Thyroid gland (tissue), 4 donors: Measurements from ENCODE around the gene SLC25A27.

Experiments used
- POLR2A ChIP-seq, 2 donors: fragments of 450-650 bp; IDR thresholded peaks; one replicate each; pipeline ENCODE4 v1.6.1; 2017; ENCODE audit warnings: antibody characterized with exemption in 2 of 2, mild to moderate bottlenecking in 2 of 2, moderate library complexity in 1 of 2
- TF ChIP-seq, protein P1 (sequence below), 6 experiments: fragments of 200-600 bp in 3 of 6; fragments of 450-650 bp in 3 of 6; sonication (generic) in 3 of 6; IDR thresholded peaks; one replicate each; pipeline ENCODE4 v1.5.1; 2016 to 2019; ENCODE audit warnings: antibody characterized with exemption in 6 of 6, mild to moderate bottlenecking in 2 of 6, inconsistent platforms in 1 of 6, moderate library complexity in 1 of 6

DNA sequence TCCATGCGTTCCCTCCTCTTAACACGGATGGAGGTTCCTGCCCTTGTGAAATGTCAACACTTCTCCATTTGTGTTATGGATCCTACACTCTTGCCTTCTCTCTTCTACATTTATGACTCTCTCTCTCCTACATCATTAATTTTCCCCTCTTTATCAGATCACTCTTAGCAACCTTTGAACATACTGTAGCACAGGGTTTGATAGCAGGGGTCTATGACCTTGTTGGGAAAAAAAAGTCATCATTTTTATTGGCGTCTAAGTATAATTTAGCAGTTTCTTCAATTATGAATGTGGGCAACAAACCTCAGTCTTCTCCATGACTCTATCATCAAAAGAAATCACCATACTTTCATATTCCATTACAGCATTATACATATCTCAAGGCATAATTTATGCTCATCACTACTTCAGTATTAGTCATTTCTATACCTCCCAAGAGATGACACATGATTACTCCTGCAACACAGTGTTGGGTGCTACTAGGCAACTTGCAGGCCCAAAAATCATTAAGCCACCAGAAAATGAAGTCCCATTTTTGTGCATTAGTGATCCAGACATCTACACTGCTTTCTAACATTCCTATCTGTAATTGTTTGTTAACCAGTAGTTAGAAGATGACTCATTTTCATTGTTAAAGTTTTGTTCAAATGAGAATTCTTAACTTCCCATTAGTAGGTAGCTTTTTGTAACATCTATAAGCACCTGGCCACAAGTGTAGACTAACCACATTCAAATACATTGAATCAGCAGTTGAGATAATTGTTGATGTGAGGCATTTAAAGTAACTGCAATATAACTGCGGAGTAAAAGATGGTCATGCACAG, 9.6 kb upstream of the SLC25A27 start:
- TF ChIP-seq, protein P1, sequence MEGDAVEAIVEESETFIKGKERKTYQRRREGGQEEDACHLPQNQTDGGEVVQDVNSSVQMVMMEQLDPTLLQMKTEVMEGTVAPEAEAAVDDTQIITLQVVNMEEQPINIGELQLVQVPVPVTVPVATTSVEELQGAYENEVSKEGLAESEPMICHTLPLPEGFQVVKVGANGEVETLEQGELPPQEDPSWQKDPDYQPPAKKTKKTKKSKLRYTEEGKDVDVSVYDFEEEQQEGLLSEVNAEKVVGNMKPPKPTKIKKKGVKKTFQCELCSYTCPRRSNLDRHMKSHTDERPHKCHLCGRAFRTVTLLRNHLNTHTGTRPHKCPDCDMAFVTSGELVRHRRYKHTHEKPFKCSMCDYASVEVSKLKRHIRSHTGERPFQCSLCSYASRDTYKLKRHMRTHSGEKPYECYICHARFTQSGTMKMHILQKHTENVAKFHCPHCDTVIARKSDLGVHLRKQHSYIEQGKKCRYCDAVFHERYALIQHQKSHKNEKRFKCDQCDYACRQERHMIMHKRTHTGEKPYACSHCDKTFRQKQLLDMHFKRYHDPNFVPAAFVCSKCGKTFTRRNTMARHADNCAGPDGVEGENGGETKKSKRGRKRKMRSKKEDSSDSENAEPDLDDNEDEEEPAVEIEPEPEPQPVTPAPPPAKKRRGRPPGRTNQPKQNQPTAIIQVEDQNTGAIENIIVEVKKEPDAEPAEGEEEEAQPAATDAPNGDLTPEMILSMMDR (IDR thresholded peaks at IDR 0.05): no peak
- TF ChIP-seq POLR2A (IDR thresholded peaks at IDR 0.05): no peak
